T-helper 2 cell (primary cell): ENCODE results near the gene MMP25.
"Not testable (repeated sequence)": the region's sequence is repeated elsewhere in the genome, so short reads cannot be mapped to it uniquely, and the experiment has no call there.

Experiments used
- DNase-seq, 5 experiments: peaks; one replicate each; pipeline versions ENCODE4 v3.0.0 to v3.0.0-alpha.2; 2012 to 2022

MMP25 gene

GRCh38 chr16:3074860-3075522 lies 28.6 kb downstream of the MMP25 start:
- DNase-seq = peak; percentile 38 to 99 (median 77)

DNA sequence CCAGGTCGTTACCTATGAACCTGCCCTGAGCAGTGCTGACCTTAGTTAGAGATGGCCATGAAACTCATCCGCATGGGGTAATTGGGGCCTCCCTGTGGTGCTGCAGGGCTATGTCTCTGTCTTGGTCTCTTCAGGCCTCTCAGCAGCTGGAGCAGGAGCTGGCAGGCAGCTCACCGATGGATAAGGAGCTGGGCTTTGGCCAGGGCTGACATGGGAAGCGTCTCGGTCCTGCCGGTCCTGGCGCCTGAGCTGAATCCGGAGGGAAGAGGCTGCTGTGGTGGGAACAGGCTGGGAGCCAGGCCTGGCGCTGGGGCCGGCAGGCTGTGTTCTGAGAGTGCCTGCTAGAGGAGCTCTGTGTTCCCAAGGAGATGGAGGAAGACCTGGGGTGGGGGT lies 29.2 kb downstream of the MMP25 start:
- DNase-seq = peak in 1 of 5 experiments; percentile 68

DNA sequence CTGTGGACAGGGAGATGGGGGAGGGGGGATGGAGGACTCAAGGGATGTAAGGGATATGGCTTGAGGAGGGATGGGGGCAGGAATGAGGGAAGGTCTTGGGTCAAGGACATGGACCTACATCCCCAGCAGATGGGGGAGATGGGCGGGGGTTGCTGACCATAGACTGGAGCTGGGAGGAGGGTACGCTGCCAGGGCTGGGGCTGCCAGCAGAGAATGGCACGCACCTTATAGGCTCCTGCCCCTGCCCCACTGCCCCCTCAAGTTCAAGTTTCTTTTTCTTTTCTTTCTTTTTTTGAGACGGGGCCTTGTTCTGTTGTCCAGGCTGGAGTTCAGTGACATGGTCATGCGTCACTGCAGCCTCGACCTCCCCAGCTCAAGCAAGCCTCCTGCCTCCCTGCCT lies 29.6 kb downstream of the MMP25 start:
- DNase-seq = peak in 1 of 5 experiments; percentile 55

GRCh38 chr16:3076577-3076976 lies 30.2 kb downstream of the MMP25 start:
- DNase-seq = no peak

GRCh38 chr16:3080024-3080423 lies 33.7 kb downstream of the MMP25 start:
- no peak for DNase-seq

DNA sequence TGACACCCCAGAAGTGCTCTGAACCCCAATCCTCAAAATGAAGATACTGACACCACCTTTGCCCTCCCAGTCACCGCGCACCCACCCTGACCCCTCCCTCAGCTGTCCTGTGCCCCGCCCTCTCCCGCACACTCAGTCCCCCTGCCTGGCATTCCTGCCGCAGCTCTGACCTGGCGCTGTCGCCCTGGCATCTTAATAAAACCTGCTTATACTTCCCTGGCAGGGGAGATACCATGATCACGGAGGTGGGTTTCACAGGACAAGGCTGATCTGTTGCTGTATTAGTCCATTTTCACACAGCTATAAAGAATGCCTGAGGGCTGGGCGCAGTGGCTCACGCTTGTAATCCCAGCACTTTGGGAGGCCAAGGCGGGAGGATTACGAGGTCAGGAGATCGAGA lies 35.6 kb downstream of the MMP25 start:
- not testable (repeated sequence) for DNase-seq

- not testable (repeated sequence) for DNase-seq
Observed at GRCh38 chr16:3083408-3083807, 37.0 kb downstream of the MMP25 start.

GRCh38 chr16:3084491-3084890 lies 38.1 kb downstream of the MMP25 start:
- DNase-seq = no peak

DNA sequence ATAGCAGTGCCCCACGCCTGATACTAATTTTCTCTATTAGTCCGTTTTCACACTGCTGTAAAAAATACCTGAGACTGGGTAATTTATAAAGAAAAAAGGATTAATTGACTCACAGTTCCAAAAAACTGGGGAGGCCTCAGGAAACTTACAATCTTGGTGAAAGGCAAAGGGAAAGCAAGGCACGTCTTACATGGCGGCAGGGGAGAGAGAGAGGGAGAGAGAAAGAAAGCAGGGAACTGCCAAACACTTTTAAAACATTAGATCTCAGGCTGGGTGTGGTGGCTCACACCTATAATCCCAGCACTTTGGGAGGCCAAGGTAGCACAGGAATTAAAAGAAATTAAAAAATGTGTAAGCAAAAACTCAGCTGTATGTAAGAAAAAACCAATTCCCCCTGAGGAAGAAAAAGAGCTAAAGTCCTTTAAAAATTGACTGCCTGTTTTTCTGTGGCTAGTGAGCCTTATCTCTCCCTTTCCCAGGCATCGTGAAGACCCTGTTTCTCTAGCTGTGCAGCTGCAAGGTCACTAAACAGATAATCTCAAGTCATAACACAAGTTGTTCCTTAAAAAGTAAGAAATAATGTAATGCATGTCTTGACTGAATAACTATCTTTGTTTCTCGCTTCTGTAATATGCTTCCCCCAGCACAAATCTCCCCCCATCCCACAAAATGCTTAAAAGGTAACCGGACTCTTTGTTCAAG lies 38.8 kb downstream of the MMP25 start:
- DNase-seq = no peak

GRCh38 chr16:3085868-3086595 lies 39.7 kb downstream of the MMP25 start:
- peak in 1 of 5 experiments; percentile 68 for DNase-seq

DNA sequence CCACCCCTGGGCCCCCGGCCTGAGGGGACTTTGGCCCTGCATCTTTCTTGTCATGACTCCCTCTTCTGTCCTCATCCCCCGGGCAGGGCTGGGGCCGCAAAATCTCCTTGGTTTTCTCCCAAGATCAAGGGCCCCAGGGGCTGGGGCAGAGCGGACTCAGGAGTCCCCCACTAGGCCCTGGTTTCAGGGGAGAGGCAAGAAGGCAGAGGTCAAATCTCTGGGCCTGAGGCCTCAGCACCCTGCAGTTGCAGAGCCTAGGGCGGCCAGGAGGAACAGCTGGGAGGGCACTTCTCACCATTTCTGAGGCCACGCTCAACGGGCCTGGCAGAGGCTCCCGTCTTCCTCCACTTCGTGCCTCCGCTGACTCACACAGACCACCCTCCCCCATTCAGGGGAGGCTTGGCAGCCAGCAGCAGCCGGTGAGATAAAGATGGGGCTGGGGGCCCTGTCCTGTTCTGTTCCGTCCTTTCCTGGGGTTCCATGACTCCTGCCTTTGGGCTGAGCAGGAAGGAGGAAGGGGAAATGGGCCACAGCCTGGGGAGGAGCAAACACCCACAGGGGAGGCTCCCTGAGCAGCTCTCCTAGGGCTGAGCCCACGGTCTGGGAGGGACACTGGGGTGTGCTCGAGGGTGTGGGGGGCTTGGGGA lies 40.4 kb downstream of the MMP25 start:
- peak in 1 of 5 experiments; percentile 55 for DNase-seq

DNA sequence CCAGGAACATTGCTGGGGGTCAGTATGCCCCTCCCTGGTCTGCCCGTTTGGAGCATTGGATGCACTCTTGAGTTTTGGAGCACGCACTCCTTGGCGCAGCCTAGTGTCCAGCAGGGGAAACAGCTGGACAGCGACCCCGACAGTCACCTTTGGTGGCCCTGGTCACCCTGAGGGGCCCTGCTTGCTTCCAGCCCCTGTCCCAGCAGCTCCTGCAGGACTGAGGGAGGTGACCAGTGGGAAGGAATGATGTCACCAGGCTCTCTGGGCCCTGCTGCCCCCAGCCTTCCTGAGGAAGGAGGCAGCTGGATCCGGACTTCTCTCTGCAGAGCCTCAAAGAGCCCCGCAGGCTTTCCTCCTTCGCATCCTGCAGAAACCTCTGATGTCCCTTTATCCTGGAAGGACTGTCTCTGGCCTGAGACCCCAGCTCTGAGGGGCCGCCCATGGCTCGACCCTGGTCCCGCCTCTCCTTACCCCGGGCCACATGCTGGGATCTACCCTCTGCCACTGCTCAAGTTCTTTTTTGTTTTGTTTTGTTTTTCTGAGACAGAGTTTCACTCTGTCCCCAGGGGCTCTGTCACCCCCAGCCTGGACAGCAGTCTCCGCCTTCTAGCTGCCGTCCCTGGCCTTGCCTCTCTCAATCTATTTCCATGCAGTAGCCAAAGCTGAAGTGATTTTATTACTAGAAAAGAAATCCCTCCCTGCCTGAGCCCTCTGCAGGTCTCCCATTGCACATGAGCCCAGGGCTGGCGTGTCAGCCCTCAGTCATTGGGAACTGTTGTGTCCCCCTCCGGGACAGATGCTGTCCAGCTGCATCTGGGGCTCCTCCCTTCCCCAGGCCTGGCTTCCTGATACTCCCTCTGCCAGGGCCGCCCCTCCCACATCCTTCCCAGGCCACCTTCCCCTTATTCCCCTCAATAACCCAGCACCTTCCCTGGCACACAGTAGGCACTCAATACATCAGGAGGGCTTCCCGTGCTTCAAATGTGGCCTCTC lies 41.2 kb downstream of the MMP25 start:
- no peak for DNase-seq

- DNase-seq = no peak
Observed at GRCh38 chr16:3088450-3088849, 42.1 kb downstream of the MMP25 start.

DNA sequence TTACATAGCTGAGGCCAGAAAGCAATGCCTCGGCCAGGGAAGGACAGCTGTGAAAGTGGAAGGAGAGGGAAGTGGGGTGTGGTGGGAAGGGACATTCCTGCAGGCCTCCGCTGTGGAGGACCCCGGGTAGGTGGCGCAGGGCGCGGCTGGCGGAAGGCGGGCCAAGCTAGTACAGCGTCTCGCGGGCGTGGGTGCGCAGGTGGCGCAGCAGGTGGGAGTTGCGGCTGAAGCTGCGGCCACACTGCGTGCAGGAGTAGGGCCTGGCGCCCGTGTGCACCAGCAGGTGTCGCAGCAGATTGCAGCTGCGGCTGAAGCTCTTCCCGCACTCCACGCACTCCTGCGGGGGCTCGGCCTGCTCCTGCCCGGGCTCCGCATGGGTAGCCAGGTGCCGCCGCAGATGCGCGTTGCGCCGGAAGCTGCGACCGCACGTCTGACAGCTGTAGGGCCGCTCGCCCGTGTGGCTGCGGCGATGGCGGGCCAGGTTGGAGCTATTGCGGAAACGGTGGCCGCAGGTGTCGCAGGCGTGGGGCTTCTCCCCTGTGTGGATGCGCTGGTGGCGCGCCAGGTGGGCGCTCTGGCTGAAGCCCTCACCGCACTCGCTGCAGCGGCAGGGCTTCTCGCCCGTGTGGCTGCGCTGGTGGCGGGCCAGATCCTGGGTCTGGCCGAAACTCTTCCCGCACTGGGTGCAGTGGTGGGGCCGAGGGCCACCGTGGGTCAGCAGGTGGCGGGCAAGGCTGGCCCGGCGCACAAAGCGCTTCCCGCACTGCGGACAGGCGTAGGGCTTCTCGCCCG lies 42.8 kb downstream of the MMP25 start:
- no peak for DNase-seq

GRCh38 chr16:3089717-3090592 lies 43.6 kb downstream of the MMP25 start:
- no peak for DNase-seq

DNA sequence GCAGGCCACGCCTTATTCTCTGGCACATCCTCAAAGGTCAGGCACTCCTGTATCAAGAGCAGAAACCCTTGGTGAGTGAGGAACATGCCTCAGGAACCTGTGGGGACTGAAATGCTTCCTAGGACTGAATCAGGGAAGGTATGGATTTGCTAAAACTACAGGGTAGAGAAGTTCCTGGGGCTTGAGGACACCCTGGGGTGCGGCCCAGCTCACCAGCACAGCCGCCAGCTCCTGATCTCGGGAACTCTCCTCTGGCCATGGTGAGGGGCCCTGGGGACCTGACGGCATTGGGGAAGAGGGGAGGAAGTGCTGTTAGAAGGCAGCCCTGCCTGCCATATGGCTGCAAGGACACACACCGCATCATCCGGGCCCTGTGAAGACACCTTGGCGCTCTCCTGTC lies 45.2 kb downstream of the MMP25 start:
- DNase-seq = no peak

DNA sequence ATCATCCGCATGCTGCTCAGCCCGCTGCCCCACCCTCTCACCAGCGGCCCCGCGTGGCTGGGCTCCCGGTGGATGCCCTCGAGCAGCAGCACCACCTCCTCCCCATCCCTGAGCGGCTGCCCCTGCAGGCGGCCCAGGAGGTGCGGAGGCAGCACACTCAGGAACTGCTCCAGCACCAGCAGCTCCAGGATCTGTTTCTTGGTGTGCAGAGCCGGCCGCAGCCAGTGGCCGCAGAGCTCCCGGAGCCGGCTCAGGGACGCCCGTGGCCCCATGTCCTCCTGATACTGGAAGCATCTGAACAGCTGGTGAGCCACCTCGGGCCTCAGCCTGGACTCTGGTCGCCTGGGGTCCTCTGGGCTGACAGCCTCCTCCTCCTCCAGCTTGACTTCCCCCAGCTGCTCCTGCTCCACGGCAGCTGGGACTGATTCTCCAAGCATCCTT lies 46.2 kb downstream of the MMP25 start:
- no peak for DNase-seq

DNA sequence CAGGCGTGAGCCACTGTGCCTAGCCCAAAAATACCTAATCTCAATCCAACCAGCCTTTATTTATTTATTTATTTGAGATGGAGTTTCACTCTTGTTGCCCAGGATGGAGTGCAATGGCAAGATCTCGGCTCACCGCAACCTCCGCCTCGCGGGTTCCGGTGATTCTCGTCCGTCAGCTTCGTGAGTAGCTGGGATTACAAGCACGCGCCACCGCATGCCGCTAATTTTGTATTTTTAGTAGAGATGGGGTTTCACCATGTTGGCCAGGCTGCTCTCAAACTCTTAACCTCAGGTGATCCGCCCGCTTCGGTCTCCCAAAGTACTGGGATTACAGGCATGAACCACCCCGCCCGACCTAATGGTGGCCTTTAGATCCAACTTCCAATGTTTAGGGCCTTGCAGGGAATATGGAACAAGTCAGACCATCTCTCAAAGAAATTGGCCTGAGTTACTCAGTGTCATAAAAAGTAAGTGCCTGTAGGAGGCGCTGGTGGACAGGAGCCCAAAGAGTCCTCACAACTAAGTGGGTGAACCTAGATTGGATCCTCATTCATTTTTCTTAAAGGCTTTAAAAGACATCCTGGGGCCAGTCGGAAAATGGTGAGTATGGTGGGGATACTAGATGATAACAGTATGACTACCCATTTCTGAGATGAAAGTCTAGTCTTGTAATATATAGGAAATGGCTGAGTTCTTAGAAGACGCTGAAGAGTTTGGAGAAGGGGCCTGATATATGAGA lies 48.1 kb downstream of the MMP25 start:
- peak in 3 of 5 experiments; percentile 33 to 75 (median 46) for DNase-seq

- peak in 4 of 5 experiments; percentile 40 to 81 (median 58) for DNase-seq
Observed at GRCh38 chr16:3095869-3096268, 49.5 kb downstream of the MMP25 start.
